HCT116 (cell line): ENCODE data around the gene CLEC16A. TPM values are rescaled to one million over a fixed set of nuclear protein-coding genes. Genes with fewer than 3 reads are reported as not detected.

Source experiments
- ATAC-seq: fragments of 200-7000 bp; cut with Tn5 transposase; 2 replicates; pipeline ENCODE4 v1.9.1; 2020; ENCODE audit warnings: mild to moderate bottlenecking, moderate library complexity
- BruUV-seq: library from RNA; stranded (reverse); fragments of 400-500 nt; replicated peaks from 2 replicates; lab custom pipeline; 2021; lab: Mats Ljungman, UMichigan
- CTCF ChIA-PET: fragments of 300-600 bp; sonication (Branson Sonifier 250); formaldehyde crosslinking; loops from one replicate; lab custom pipeline; 2021; ENCODE audit warnings: antibody characterized with exemption; lab: Charles Lee
- POLR2A ChIA-PET: fragments of 300-600, 350-600 bp; sonication (Branson Sonifier 250); formaldehyde crosslinking; loops from one replicate; lab custom pipeline; 2021; ENCODE audit warnings: antibody characterized with exemption; lab: Charles Lee
- RAD21 ChIA-PET, 2 experiments: fragments of 300-600 bp; sonication (Branson Sonifier 250); formaldehyde crosslinking; loops; one replicate each; lab custom pipeline; 2023; ENCODE audit warnings: low total read pairs in 2 of 2; ENCODE audit not compliant: uncharacterized antibody in 2 of 2, unreplicated experiment in 2 of 2, low non-redundant PET in 1 of 2; lab: Charles Lee
- DNase-seq: peaks from one replicate; pipeline ENCODE4 v3.0.0-alpha.2; 2010; ENCODE audit warnings: low read depth, low spot score
- H2AFZ ChIP-seq: fragments of 200-600 bp; shearing (Covaris generic), sonication (generic); 2 replicates; pipeline ENCODE4 v1.6.1; 2017; ENCODE audit warnings: low read depth, mixed run types, mixed read lengths, antibody characterized with exemption, low read length; ENCODE audit not compliant: poor library complexity, severe bottlenecking
- H3K27ac ChIP-seq: 2 replicates; pipeline ENCODE4 v1.5.1; 2012; ENCODE audit warnings: low read depth, low read length
- H3K27me3 ChIP-seq: fragments of 200-600 bp; sonication (generic); 2 replicates; pipeline ENCODE4 v1.6.1; 2016; ENCODE audit warnings: mixed run types, low read length, mixed read lengths; ENCODE audit not compliant: insufficient read depth
- H3K36me3 ChIP-seq, 2 experiments: fragments of 200-500 bp in 1 of 2; fragments of 200-600 bp in 1 of 2; sonication (Bioruptor generic) in 1 of 2; sonication (generic) in 1 of 2; 2 replicates each; pipeline versions ENCODE4 v1.5.1 to v1.6.1; 2014 to 2016; ENCODE audit warnings: low read length in 2 of 2, inconsistent platforms in 1 of 2, mixed read lengths in 1 of 2, mixed run types in 1 of 2; ENCODE audit not compliant: insufficient read depth in 2 of 2, control insufficient read depth in 1 of 2
- H3K4me1 ChIP-seq, 2 experiments: fragments of 200-600 bp in 1 of 2; sonication (generic) in 1 of 2; 2 replicates each; pipeline versions ENCODE4 v1.5.1 to v1.6.1; 2012 to 2017; ENCODE audit warnings: low read length in 2 of 2, inconsistent platforms in 1 of 2, mild to moderate bottlenecking in 1 of 2, mixed read lengths in 1 of 2, mixed run types in 1 of 2, moderate library complexity in 1 of 2; ENCODE audit not compliant: insufficient read depth in 2 of 2, control insufficient read depth in 1 of 2
- H3K4me2 ChIP-seq: fragments of 200-600 bp; sonication (generic); 2 replicates; pipeline ENCODE4 v1.6.1; 2017; ENCODE audit warnings: mixed run types, low read length, mixed read lengths
- H3K4me3 ChIP-seq, 2 experiments: fragments of 200-600 bp in 1 of 2; sonication (generic) in 1 of 2; replicated peaks in 1 of 2; 2 replicates each; pipeline ENCODE4 v1.5.1; 2011 to 2016; ENCODE audit warnings: low read length in 2 of 2, control low read depth in 1 of 2, low read depth in 1 of 2, mild to moderate bottlenecking in 1 of 2, mixed read lengths in 1 of 2, mixed run types in 1 of 2
- H3K79me2 ChIP-seq: fragments of 200-600 bp; sonication (generic); 2 replicates; pipeline ENCODE4 v1.6.1; 2017; ENCODE audit warnings: mild to moderate bottlenecking, mixed run types, low read length, moderate library complexity, mixed read lengths; ENCODE audit not compliant: insufficient read depth
- H3K9ac ChIP-seq: fragments of 200-600 bp; sonication (generic); 2 replicates; pipeline ENCODE4 v1.6.1; 2016; ENCODE audit warnings: low read length, mixed read lengths
- H3K9me2 ChIP-seq: fragments of 200-600 bp; sonication (generic), shearing (Covaris generic); 2 replicates; pipeline ENCODE4 v1.6.1; 2017; ENCODE audit warnings: mixed run types, mild to moderate bottlenecking, moderate library complexity; ENCODE audit not compliant: insufficient read depth
- H3K9me3 ChIP-seq, 2 experiments: fragments of 200-500 bp in 1 of 2; fragments of 200-600 bp in 1 of 2; sonication (Bioruptor generic) in 1 of 2; sonication (generic) in 1 of 2; 2 replicates each; pipeline ENCODE4 v1.6.1; 2014 to 2017; ENCODE audit warnings: low read length in 2 of 2, mixed read lengths in 2 of 2, inconsistent platforms in 1 of 2, low read depth in 1 of 2, mild to moderate bottlenecking in 1 of 2, mixed run types in 1 of 2, moderate library complexity in 1 of 2; ENCODE audit not compliant: control insufficient read depth in 1 of 2, insufficient read depth in 1 of 2
- H4K20me1 ChIP-seq: fragments of 200-600 bp; sonication (generic), shearing (Covaris generic); 2 replicates; pipeline ENCODE4 v1.6.1; 2017; ENCODE audit warnings: mixed run types, mild to moderate bottlenecking, moderate library complexity; ENCODE audit not compliant: insufficient read depth
- ATF3 ChIP-seq: IDR thresholded peaks from 2 replicates; pipeline ENCODE4 v1.6.1; 2012
- CEBPB ChIP-seq: IDR thresholded peaks from 2 replicates; pipeline ENCODE4 v1.6.1; 2012; ENCODE audit warnings: low read depth
- EGR1 ChIP-seq: IDR thresholded peaks from 2 replicates; pipeline ENCODE4 v1.6.1; 2012; ENCODE audit warnings: low read depth
- ELF1 ChIP-seq: IDR thresholded peaks from 2 replicates; pipeline ENCODE4 v1.6.1; 2012; ENCODE audit warnings: low read depth, borderline replicate concordance
- FOSL1 ChIP-seq: IDR thresholded peaks from 2 replicates; pipeline ENCODE4 v1.6.1; 2012; ENCODE audit warnings: low read depth
- POLR2A ChIP-seq: IDR thresholded peaks from 2 replicates; pipeline ENCODE4 v1.7.0; 2011; ENCODE audit warnings: borderline replicate concordance; ENCODE audit not compliant: insufficient read depth, insufficient read length; ENCODE audit errors: extremely low read depth
- POLR2AphosphoS5 ChIP-seq: IDR thresholded peaks from 2 replicates; pipeline ENCODE4 v1.6.1; 2011; ENCODE audit warnings: mild to moderate bottlenecking, low read depth, low read length, moderate library complexity
- RAD21 ChIP-seq: IDR thresholded peaks from 2 replicates; pipeline ENCODE4 v1.6.1; 2012; ENCODE audit warnings: low read depth, mild to moderate bottlenecking
- SIN3A ChIP-seq: IDR thresholded peaks from 2 replicates; pipeline ENCODE4 v1.6.1; 2012; ENCODE audit warnings: low read depth
- SP1 ChIP-seq: IDR thresholded peaks from 2 replicates; pipeline ENCODE4 v1.6.1; 2012; ENCODE audit warnings: low read depth
- YY1 ChIP-seq: IDR thresholded peaks from 2 replicates; pipeline ENCODE4 v1.6.1; 2011; ENCODE audit warnings: low read length, low read depth, moderate library complexity, mild to moderate bottlenecking; ENCODE audit not compliant: insufficient replicate concordance; ENCODE audit errors: extremely low read depth
- ZBTB33 ChIP-seq: IDR thresholded peaks from 2 replicates; pipeline ENCODE4 v1.6.1; 2011; ENCODE audit warnings: mild to moderate bottlenecking, low read length, moderate library complexity; ENCODE audit not compliant: insufficient replicate concordance; ENCODE audit errors: extremely low read depth
- ZFX ChIP-seq: fragments of 450-650 bp; IDR thresholded peaks from 2 replicates; pipeline ENCODE4 v1.6.1; 2017
- intact Hi-C: fragments of 100-400 bp; cut with micrococcal nuclease; formaldehyde crosslinking; loops from 2 replicates; pipeline ENCODE4 v1.10.0; 2022
- total RNA-seq: library from RNA; stranded (reverse); gene quantifications from one replicate; pipeline ENCODE4 v1.2.1, GENCODE V29; 2021; ENCODE audit not compliant: unreplicated experiment

The CLEC16A gene
- total RNA-seq, 1 experiment from 2014 or later = 18.0 TPM

GRCh38 chr16:11143372-11144035, 199.1 kb downstream of the CLEC16A start:
- DNase-seq (no peak), ATAC-seq (no peak)
- ChIA-PET RAD21 (no interaction called here), POLR2A (no interaction called here), CTCF (interaction anchor here (1.0 kb wide), 1 partner anchor 10 kb away, joined by 5 read pairs; no protein-coding TSS in a partner anchor)
- H3K4me2 ChIP-seq = no peak overlapping the region
- intact Hi-C loops = no loop called here
- no peaks in the 10 kb centered on the region for H3K27me3 ChIP-seq
- TF ChIP-seq POLR2A (no peak), YY1 (no peak), ATF3 (no peak), SP1 (no peak), FOSL1 (no peak), ZBTB33 (no peak), POLR2AphosphoS5 (no peak), ELF1 (no peak), EGR1 (no peak), CEBPB (no peak), RAD21 (no peak), ZFX (no peak), SIN3A (no peak)
- no peaks in the 10 kb centered on the region for H3K36me3 ChIP-seq
- H4K20me1 ChIP-seq = no peaks in the 10 kb centered on the region
- H3K4me1 ChIP-seq = peaks cover 22 to 36% of the 10 kb centered on the region in 2 experiments
- no peak overlapping the region for H3K9ac ChIP-seq
- no peak overlapping the region for H3K4me3 ChIP-seq
- BruUV-seq = no TSS peak
- H2AFZ ChIP-seq = no peak overlapping the region
- H3K79me2 ChIP-seq = no peaks in the 10 kb centered on the region
- H3K27ac ChIP-seq = no peak overlapping the region
- no peaks in the 10 kb centered on the region for H3K9me2 ChIP-seq
- H3K9me3 ChIP-seq = no peaks in the 10 kb centered on the region
